Gastrocnemius medialis (tissue), 4 donors: ENCODE measurements around the gene SCLT1. TPM values are rescaled to one million over a fixed set of nuclear protein-coding genes. Genes with fewer than 3 reads are reported as not detected.

Source experiments
- ATAC-seq, 2 donors: fragments of 150-250 bp; one replicate each; pipeline ENCODE4 v1.9.1; 2016
- DNase-seq, 2 donors: peaks; one replicate each; pipeline ENCODE4 v3.0.0-alpha.2; 2019
- H3K27ac ChIP-seq, 4 donors: fragments of 200-600 bp; sonication (generic); 1 replicate in 1 of 4; 2 replicates in 3 of 4; pipeline ENCODE4 v1.5.1; 2016 to 2018; ENCODE audit warnings: mild to moderate bottlenecking in 2 of 4, moderate library complexity in 1 of 4
- H3K27me3 ChIP-seq, 3 donors: fragments of 200-600 bp; sonication (generic) in 2 of 3; 1 replicate in 1 of 3; 2 replicates in 2 of 3; pipeline versions ENCODE4 v1.5.1 to v1.6.0; 2016 to 2019; ENCODE audit warnings: mild to moderate bottlenecking in 1 of 3, moderate library complexity in 1 of 3
- H3K36me3 ChIP-seq, 2 donors: fragments of 200-600 bp; sonication (generic) in 1 of 2; one replicate each; pipeline ENCODE4 v1.5.1; 2017 to 2018
- H3K4me1 ChIP-seq, 2 donors: fragments of 200-600 bp; sonication (generic) in 1 of 2; one replicate each; pipeline ENCODE4 v1.5.1; 2016 to 2017; ENCODE audit warnings: mild to moderate bottlenecking in 2 of 2
- H3K4me3 ChIP-seq, 4 donors: fragments of 200-600 bp; sonication (generic) in 3 of 4; 1 replicate in 1 of 4; 2 replicates in 3 of 4; pipeline ENCODE4 v1.5.1; 2016 to 2019; ENCODE audit warnings: mild to moderate bottlenecking in 2 of 4
- H3K9me3 ChIP-seq, 3 donors: fragments of 200-600 bp; sonication (generic) in 2 of 3; 1 replicate in 1 of 3; 2 replicates in 2 of 3; pipeline ENCODE4 v1.5.1; 2016 to 2019
- CTCF ChIP-seq, 5 experiments: fragments of 450-650 bp in 3 of 5; fragments of 200-600 bp in 2 of 5; sonication (generic) in 2 of 5; IDR thresholded peaks in 4 of 5; conservative IDR thresholded peaks in 1 of 5; 1 replicate in 4 of 5; 2 replicates in 1 of 5; pipeline ENCODE4 v1.5.1; 2016 to 2019; ENCODE audit warnings: antibody characterized with exemption in 5 of 5, mild to moderate bottlenecking in 3 of 5, moderate library complexity in 3 of 5
- POLR2A ChIP-seq, 2 donors: fragments of 450-650 bp; IDR thresholded peaks; one replicate each; pipeline ENCODE4 v1.6.1; 2017; ENCODE audit warnings: antibody characterized with exemption in 2 of 2, mild to moderate bottlenecking in 2 of 2, moderate library complexity in 2 of 2
- in situ Hi-C, 4 donors: fragments of 200-750 bp; cut with MboI; loops; one replicate each; pipeline versions ENCODE4 v1.15.0 to v1.8.0; 2017; ENCODE audit warnings: low sequenced_read_pairs in 4 of 4
- intact Hi-C: fragments of 100-400 bp; cut with DNase I; formaldehyde crosslinking; loops from one replicate; pipeline ENCODE4 v1.15.1; 2023; ENCODE audit warnings: low total_unique reads
- total RNA-seq, 4 donors: library from RNA; depleted of rRNA; stranded (reverse); fragments of >200 nt; gene quantifications; one replicate each; pipeline versions ENCODE4 v1.1.0 to v1.2.3, GENCODE V29; 2016

The SCLT1 gene
- total RNA-seq, 4 donors from 2014 or later: 1.0 to 4.1 (median 1.8) TPM

- no peak for DNase-seq
- no peaks in the 10 kb centered on the region for H3K27me3 ChIP-seq
- no peaks in the 10 kb centered on the region for H3K4me1 ChIP-seq
- no peak overlapping the region for H3K27ac ChIP-seq
- H3K36me3 ChIP-seq: peaks cover 0 to 51% of the 10 kb centered on the region in 2 donors
- no peak for ATAC-seq
- no peak overlapping the region for H3K4me3 ChIP-seq
- intact Hi-C loops (loop anchor here (2.0 to 10.0 kb wide), 5 partner anchors 53 to 477 kb away; partner anchors contain the start of genes C4orf33, JADE1 and SCLT1), in situ Hi-C loops (loop anchor here (5.0 to 25.0 kb wide), 10 partner anchors 77 to 977 kb away; partner anchors contain the start of gene PLK4 (in 1 of the 4))
- no peaks in the 10 kb centered on the region for H3K9me3 ChIP-seq
- TF ChIP-seq POLR2A (IDR thresholded peaks at IDR 0.05) (no peak), CTCF (IDR thresholded peaks at IDR 0.05 in 4 of 5, conservative IDR thresholded peaks at IDR 0.05 in 1 of 5) (no peak)
These were observed 231.4 kb downstream of the SCLT1 start for GRCh38 chr4:128861856-128862518.

GRCh38 chr4:128859887-128860677, 233.3 kb downstream of the SCLT1 start:
- Histone ChIP-seq H3K36me3 (peaks cover 0 to 65% of the 10 kb centered on the region in 2 donors), H3K9me3 (no peaks in the 10 kb centered on the region), H3K27me3 (no peaks in the 10 kb centered on the region), H3K4me1 (no peaks in the 10 kb centered on the region), H3K27ac (no peak overlapping the region), H3K4me3 (no peak overlapping the region)
- ATAC-seq: no peak
- in situ Hi-C loops: loop anchor here (5.0 to 25.0 kb wide), 10 partner anchors 75 to 975 kb away; partner anchors contain the start of gene PLK4 (in 1 of the 4)
- TF ChIP-seq CTCF (IDR thresholded peaks at IDR 0.05 in 4 of 5, conservative IDR thresholded peaks at IDR 0.05 in 1 of 5): no peak
- no peak for TF ChIP-seq POLR2A (IDR thresholded peaks at IDR 0.05)
- DNase-seq: no peak
- intact Hi-C loops: loop anchor here (5.0 to 10.0 kb wide), 4 partner anchors 235 to 475 kb away; partner anchors contain the start of genes C4orf33 and SCLT1

- intact Hi-C loops (no loop called here), in situ Hi-C loops (loop anchor here in 1 of 4 donors (25.0 kb wide), 2 partner anchors 397 to 672 kb away; no protein-coding TSS in a partner anchor)
- H3K36me3 ChIP-seq: peaks cover 0 to 69% of the 10 kb centered on the region in 2 donors
- no peak overlapping the region for H3K27ac ChIP-seq
- H3K27me3 ChIP-seq: no peaks in the 10 kb centered on the region
- H3K4me3 ChIP-seq: no peak overlapping the region
- no peaks in the 10 kb centered on the region for H3K4me1 ChIP-seq
- no peaks in the 10 kb centered on the region for H3K9me3 ChIP-seq
- DNase-seq (no peak), ATAC-seq (peak in 1 of 2 donors; percentile 29)
- TF ChIP-seq POLR2A (IDR thresholded peaks at IDR 0.05): no peak
- TF ChIP-seq CTCF (IDR thresholded peaks at IDR 0.05 in 4 of 5, conservative IDR thresholded peaks at IDR 0.05 in 1 of 5): no peak
These were observed 234.3 kb downstream of the SCLT1 start for GRCh38 chr4:128858879-128859671.

DNA sequence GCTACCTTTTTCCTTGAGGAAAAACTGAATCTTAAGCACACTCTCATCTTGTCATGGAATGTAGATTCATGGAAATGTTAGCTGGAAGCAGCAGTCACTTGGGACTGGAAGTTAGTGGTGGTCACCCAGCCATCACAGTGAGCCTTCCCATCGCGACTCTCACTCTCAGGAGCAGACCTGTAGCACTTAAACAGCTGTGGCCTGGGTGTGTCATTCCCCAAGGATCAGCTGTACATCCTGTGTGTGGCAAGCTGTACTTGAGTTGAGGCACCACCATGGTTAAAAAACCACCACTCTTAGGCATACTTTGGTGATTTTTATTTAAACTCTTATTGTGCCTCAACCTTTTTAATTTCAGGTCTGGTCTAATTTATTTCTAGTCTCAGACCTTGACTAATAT, 237.1 kb downstream of the SCLT1 start:
- intact Hi-C loops: no loop called here
- Histone ChIP-seq H3K36me3 (peaks cover 0 to 81% of the 10 kb centered on the region in 2 donors), H3K27me3 (no peaks in the 10 kb centered on the region), H3K27ac (no peak overlapping the region), H3K4me1 (no peaks in the 10 kb centered on the region), H3K4me3 (no peak overlapping the region), H3K9me3 (no peaks in the 10 kb centered on the region)
- TF ChIP-seq POLR2A (IDR thresholded peaks at IDR 0.05) (no peak), CTCF (IDR thresholded peaks at IDR 0.05 in 4 of 5, conservative IDR thresholded peaks at IDR 0.05 in 1 of 5) (no peak)
- DNase-seq: no peak
- in situ Hi-C loops: loop anchor here in 1 of 4 donors (25.0 kb wide), 2 partner anchors 394 to 669 kb away; no protein-coding TSS in a partner anchor
- ATAC-seq: no peak
